ENCODE measurements around the gene RICTOR. TPM values are rescaled to one million over a fixed set of nuclear protein-coding genes. Genes with fewer than 3 reads are reported as not detected.

The RICTOR gene
- total RNA-seq, 6 experiments from 2014 or later, result 16.1 to 24.0 (median 20.1) TPM

DNA sequence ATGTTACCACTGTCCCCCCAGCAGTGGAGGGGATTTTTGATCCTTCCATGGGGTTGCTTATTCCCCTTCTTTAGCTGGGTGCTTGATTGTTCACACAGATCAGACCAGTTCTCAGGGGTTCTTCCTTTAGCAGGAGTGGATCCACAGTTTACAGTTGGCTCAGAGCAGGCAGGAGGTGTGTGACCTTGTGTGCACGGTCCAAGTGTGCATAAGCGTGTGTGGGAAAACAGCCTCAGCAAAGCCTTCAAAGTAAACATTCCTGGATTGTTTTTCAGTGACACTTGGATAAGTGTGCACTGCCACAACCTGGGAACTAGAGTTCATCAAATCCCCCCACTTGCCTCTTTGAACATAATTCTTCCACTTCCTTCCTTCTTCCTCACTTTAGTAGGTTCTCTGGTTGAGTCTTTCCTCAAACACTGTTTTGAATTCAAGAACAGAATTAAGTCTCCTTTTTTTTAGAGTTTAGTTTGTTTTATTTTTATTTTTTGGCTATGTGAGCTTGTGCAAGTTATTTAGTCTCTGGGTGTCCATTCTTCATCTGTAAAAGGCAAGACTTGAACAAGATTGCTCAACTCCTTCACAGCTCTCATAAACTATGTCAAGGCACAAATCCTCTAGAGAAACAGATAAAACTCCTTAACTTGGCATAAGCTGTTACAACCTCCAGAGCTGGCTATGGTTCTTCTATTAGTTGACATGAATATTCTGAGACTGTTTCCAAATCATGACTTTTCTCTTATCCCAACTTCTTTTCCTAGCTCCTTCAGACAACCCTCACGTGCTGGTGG is 150.3 kb downstream of the RICTOR start:
- H3K4me1 Mint-ChIP-seq (ENCODE audit: low read depth), result peaks cover 54% of the 10 kb centered on the region
- no peak for DNase-seq
- H3K9me3 Mint-ChIP-seq, result peaks cover 5% of the 10 kb centered on the region; the same call in 1 of the 2 replicates
- peaks cover 33% of the 10 kb centered on the region for H3K36me3 Mint-ChIP-seq (ENCODE audit: low read depth)
- no peaks in the 10 kb centered on the region; the same call in 1 of the 2 replicates for H3K27me3 Mint-ChIP-seq (ENCODE audit: insufficient read depth)
- peak overlapping the region; percentile 62 for H3K27ac Mint-ChIP-seq
- TF ChIP-seq, protein P1, sequence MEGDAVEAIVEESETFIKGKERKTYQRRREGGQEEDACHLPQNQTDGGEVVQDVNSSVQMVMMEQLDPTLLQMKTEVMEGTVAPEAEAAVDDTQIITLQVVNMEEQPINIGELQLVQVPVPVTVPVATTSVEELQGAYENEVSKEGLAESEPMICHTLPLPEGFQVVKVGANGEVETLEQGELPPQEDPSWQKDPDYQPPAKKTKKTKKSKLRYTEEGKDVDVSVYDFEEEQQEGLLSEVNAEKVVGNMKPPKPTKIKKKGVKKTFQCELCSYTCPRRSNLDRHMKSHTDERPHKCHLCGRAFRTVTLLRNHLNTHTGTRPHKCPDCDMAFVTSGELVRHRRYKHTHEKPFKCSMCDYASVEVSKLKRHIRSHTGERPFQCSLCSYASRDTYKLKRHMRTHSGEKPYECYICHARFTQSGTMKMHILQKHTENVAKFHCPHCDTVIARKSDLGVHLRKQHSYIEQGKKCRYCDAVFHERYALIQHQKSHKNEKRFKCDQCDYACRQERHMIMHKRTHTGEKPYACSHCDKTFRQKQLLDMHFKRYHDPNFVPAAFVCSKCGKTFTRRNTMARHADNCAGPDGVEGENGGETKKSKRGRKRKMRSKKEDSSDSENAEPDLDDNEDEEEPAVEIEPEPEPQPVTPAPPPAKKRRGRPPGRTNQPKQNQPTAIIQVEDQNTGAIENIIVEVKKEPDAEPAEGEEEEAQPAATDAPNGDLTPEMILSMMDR (IDR thresholded peaks at IDR 0.05), result no peak
- H3K4me3 Mint-ChIP-seq, result no peak overlapping the region

DNA sequence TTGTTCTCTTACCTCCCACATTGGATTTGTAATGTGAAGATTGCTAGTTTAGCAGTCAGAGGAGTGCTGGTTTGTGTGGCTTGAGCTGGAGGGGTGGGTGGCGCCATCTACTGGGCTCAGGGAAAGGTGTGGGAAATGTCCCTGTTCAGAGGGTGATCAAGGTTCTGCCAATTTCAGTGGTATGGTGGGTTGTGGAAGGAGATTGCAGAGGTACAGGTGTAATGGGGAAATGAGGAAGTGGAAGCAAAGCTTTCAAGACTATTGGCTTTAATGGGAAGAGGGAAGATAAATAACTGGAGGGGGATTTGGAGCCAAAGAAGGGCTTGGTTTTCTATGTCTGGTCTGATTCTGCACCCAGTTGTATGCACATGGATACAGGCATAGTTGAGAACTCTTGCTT is 152.0 kb downstream of the RICTOR start:
- DNase-seq, result peak; percentile 33
- Mint-ChIP-seq H3K4me3 (no peak overlapping the region), H3K27me3 (ENCODE audit: insufficient read depth) (no peaks in the 10 kb centered on the region)

DNA sequence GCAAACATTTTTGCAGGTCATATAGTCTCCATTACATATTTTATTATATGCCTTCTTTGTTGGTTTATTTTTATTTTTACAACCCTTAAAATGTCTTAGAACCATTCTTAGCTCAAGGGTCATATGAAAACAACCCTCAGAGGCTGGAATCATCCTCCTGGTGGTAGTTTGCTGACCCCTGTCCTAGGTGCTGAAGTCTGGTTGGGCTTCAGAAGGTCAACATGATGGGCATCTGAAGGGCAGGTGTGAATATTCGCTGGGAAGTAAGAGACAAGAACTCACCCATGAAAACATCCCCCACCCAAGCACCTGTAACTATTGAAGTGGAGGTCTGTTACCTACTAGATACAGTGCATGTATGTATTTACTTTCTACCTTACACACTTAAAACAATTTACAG is 153.0 kb downstream of the RICTOR start:
- H3K36me3 Mint-ChIP-seq (ENCODE audit: low read depth), result peaks cover 17% of the 10 kb centered on the region

More for the DNA sequence above, 152.0 kb downstream of the RICTOR start:
- peaks cover 44% of the 10 kb centered on the region for H3K4me1 Mint-ChIP-seq (ENCODE audit: low read depth)
- peaks cover 27% of the 10 kb centered on the region for H3K36me3 Mint-ChIP-seq (ENCODE audit: low read depth)
- peaks cover 5% of the 10 kb centered on the region; the same call in 1 of the 2 replicates for H3K9me3 Mint-ChIP-seq
- no peak overlapping the region for H3K27ac Mint-ChIP-seq
- TF ChIP-seq, protein P1 (IDR thresholded peaks at IDR 0.05), result peak; percentile 91

DNA sequence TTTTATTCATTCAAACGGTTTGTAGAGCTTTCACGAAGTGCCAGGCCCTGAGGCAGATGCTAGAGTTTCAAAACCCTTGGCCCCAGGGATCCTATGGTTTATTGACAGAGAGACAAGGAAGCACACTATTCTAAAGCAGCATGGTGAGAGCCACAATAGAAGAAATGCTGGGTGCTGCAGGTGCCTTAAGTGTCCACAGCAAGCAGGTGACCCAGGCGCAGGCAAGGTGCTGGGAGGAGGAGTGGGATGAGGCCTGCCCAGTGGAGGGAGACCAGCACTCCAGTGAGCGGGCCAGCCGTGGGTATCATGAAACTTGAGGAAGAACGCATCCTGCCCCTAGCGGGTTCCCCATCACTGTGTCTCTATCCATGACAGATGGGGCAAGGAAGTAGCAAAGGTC is 157.4 kb downstream of the RICTOR start:
- Mint-ChIP-seq H3K27me3 (ENCODE audit: insufficient read depth) (no peaks in the 10 kb centered on the region), H3K9me3 (no peaks in the 10 kb centered on the region), H3K27ac (no peak overlapping the region), H3K4me3 (no peak overlapping the region), H3K4me1 (ENCODE audit: low read depth) (peaks cover 19% of the 10 kb centered on the region), H3K36me3 (ENCODE audit: low read depth) (peaks cover 7% of the 10 kb centered on the region)
- TF ChIP-seq, protein P1 (IDR thresholded peaks at IDR 0.05), result no peak
- no peak for DNase-seq

More for the DNA sequence above, 153.0 kb downstream of the RICTOR start:
- H3K4me3 Mint-ChIP-seq, result no peak overlapping the region
- TF ChIP-seq, protein P1 (IDR thresholded peaks at IDR 0.05), result no peak
- H3K27me3 Mint-ChIP-seq (ENCODE audit: insufficient read depth), result no peaks in the 10 kb centered on the region
- H3K27ac Mint-ChIP-seq, result no peak overlapping the region
- peaks cover 34% of the 10 kb centered on the region for H3K4me1 Mint-ChIP-seq (ENCODE audit: low read depth)
- no peak for DNase-seq
- H3K9me3 Mint-ChIP-seq, result peaks cover 1% of the 10 kb centered on the region; the same call in 1 of the 2 replicates

DNA sequence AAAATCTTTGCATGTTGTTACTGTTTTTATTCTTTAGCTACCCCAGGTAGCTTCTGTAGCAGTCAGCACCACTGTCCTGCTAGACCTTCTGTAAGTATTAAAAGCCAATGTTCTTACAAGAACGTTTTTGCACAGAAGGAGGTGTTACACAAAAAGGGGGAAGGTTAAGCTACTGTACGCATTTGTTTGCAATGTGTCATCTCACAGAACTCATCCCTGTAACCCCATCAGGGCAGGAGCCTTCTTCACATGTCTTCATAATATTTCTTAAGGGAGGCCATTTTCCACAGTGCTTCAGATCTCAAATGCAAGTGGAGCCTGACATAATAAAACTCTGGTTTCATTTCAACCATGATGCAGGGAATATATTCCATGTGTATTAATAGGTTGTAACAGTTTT is 160.5 kb downstream of the RICTOR start:
- Mint-ChIP-seq H3K9me3 (no peaks in the 10 kb centered on the region), H3K4me3 (no peak overlapping the region), H3K4me1 (ENCODE audit: low read depth) (peaks cover 23% of the 10 kb centered on the region), H3K36me3 (ENCODE audit: low read depth) (peaks cover 24% of the 10 kb centered on the region), H3K27ac (no peak overlapping the region), H3K27me3 (ENCODE audit: insufficient read depth) (no peaks in the 10 kb centered on the region)
- no peak for DNase-seq
- TF ChIP-seq, protein P1 (IDR thresholded peaks at IDR 0.05), result no peak
